ENCODE results near the gene PROC.

PROC gene

GRCh38 chr2:127414638-127415592 lies 3.3 kb upstream of the PROC start:
- no peak for DNase-seq

- DNase-seq, result peak; percentile 86
These were observed 2.4 kb upstream of the PROC start for GRCh38 chr2:127415593-127416505.

GRCh38 chr2:127416506-127417001 lies 1.7 kb upstream of the PROC start:
- DNase-seq, result no peak

GRCh38 chr2:127417406-127417805 lies 821 bp upstream of the PROC start:
- DNase-seq, result no peak

GRCh38 chr2:127419112-127419430 lies 844 bp downstream of the PROC start:
- no peak for DNase-seq

GRCh38 chr2:127419448-127420038 lies 1.3 kb downstream of the PROC start:
- DNase-seq, result no peak

GRCh38 chr2:127420039-127420864 lies 2.0 kb downstream of the PROC start:
- no peak for DNase-seq

GRCh38 chr2:127421116-127421800 lies 3.0 kb downstream of the PROC start:
- DNase-seq, result no peak

- no peak for DNase-seq
These were observed 3.8 kb downstream of the PROC start for GRCh38 chr2:127421871-127422558.

GRCh38 chr2:127422559-127423477 lies 4.6 kb downstream of the PROC start:
- peak; percentile 52 for DNase-seq

- no peak for DNase-seq
These were observed 5.2 kb downstream of the PROC start for GRCh38 chr2:127423478-127423843.

- no peak for DNase-seq
These were observed 5.7 kb downstream of the PROC start for GRCh38 chr2:127423880-127424279.

GRCh38 chr2:127424598-127425520 lies 6.6 kb downstream of the PROC start:
- DNase-seq, result no peak

- DNase-seq, result no peak
These were observed 7.6 kb downstream of the PROC start for GRCh38 chr2:127425540-127426490.

- no peak for DNase-seq
These were observed 8.5 kb downstream of the PROC start for GRCh38 chr2:127426501-127427354.

GRCh38 chr2:127427376-127428056 lies 9.3 kb downstream of the PROC start:
- DNase-seq, result no peak
